Lower lobe of right lung (tissue), 2 donors: Measurements from ENCODE around the gene INO80D. TPM values are rescaled to one million over a fixed set of nuclear protein-coding genes. Genes with fewer than 3 reads are reported as not detected.

ENCODE experiments used
- ATAC-seq, 2 donors: fragments of 200-7000 bp; cut with Tn5 transposase; one replicate each; pipeline ENCODE4 v1.9.1; 2020 to 2022; ENCODE audit warnings: mild to moderate bottlenecking in 2 of 2, moderate library complexity in 2 of 2
- DNase-seq: peaks from one replicate; pipeline ENCODE4 v3.0.0-alpha.2; 2020
- H3K27ac ChIP-seq: fragments of 200-600 bp; one replicate; pipeline ENCODE4 v1.8.0; 2022
- H3K27me3 ChIP-seq: fragments of 200-600 bp; one replicate; pipeline ENCODE4 v1.8.0; 2022; ENCODE audit warnings: low read depth
- H3K36me3 ChIP-seq: fragments of 200-600 bp; one replicate; pipeline ENCODE4 v1.8.0; 2022; ENCODE audit warnings: mild to moderate bottlenecking
- H3K4me1 ChIP-seq: fragments of 200-600 bp; one replicate; pipeline ENCODE4 v1.8.0; 2022
- H3K4me3 ChIP-seq: fragments of 200-600 bp; one replicate; pipeline ENCODE4 v1.8.0; 2022; ENCODE audit warnings: mild to moderate bottlenecking
- H3K9me3 ChIP-seq: fragments of 200-600 bp; one replicate; pipeline ENCODE4 v1.8.0; 2022
- CTCF ChIP-seq: fragments of 200-600 bp; IDR thresholded peaks from one replicate; pipeline ENCODE4 v1.8.0; 2022; ENCODE audit warnings: antibody characterized with exemption, mild to moderate bottlenecking
- intact Hi-C: fragments of 100-400 bp; cut with DNase I; formaldehyde crosslinking; loops from one replicate; pipeline ENCODE4 v1.11.0; 2022
- total RNA-seq: library from RNA; stranded (reverse); fragmentation: NEBNext Ultra II Directional; extraction: Animal tissue kit (Norgen Biotek cat#: 25700); gene quantifications from one replicate; pipeline ENCODE4 v1.2.1, GENCODE V29; 2021
- donor health status: DM: no; HTN: yes; CAD: no; lungs with severe emphysema.

The INO80D gene
- total RNA-seq, 1 donor from 2014 or later, result 26.0 TPM

DNA sequence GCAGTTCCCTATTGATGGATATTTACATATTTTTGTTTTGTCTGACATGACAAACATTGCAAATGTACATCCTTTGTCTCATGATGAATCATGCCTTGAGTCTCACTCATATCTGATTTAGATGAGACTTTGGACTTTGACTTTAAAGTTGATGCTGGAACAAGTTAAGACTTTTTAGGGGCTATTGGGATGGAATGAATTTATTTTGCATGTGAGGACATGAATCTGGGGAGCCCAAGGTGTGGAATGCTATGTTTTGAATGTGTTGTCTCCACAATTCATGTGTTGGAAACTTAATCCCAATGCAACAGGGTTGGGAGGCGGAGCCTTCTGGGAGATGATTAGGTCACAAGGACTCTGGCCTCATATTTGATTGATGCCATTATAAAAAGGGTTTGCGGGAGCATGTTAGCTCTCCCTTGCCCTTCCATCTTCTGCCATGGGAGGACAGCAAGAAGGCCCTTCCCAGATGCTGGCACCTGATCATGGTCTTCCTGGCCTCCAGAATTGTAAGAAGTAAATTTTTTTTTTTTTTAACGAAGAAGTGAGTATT, 29.1 kb upstream of the INO80D start:
- intact Hi-C loops, result no loop called here
- no peak for ATAC-seq

GRCh38 chr2:206112846-206113547, 27.0 kb upstream of the INO80D start:
- intact Hi-C loops, result no loop called here
- TF ChIP-seq CTCF, result no peak
- Histone ChIP-seq H3K27me3 (no peaks in the 10 kb centered on the region), H3K9me3 (no peaks in the 10 kb centered on the region), H3K4me1 (no peaks in the 10 kb centered on the region), H3K27ac (no peak overlapping the region), H3K4me3 (no peak overlapping the region), H3K36me3 (peaks cover 13% of the 10 kb centered on the region)
- ATAC-seq (no peak), DNase-seq (no peak)

More for the DNA sequence above, 29.1 kb upstream of the INO80D start:
- Histone ChIP-seq H3K27me3 (no peaks in the 10 kb centered on the region), H3K9me3 (no peaks in the 10 kb centered on the region), H3K36me3 (peaks cover 18% of the 10 kb centered on the region), H3K27ac (no peak overlapping the region), H3K4me3 (no peak overlapping the region), H3K4me1 (no peaks in the 10 kb centered on the region)
- no peak for DNase-seq
- TF ChIP-seq CTCF, result no peak

DNA sequence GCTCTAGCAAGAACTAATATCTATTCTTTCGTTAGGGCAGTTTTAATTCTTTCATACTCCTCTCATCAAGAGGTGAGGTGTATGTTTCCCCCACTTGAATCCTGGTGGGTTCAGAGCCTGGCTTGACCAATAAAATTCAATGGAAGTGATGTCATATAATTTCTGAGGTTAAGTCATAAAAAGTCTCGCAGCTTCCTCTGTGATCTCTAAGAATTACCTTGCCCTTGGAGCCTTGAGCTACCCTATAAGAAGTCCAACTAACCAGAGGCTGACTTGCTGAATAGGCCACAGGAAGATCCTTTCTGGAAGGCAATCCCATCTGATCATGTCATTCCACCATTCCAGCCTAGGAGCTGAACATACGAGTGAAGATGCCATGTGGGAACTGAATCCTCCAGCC, 26.1 kb upstream of the INO80D start:
- Histone ChIP-seq H3K9me3 (no peaks in the 10 kb centered on the region), H3K4me1 (no peaks in the 10 kb centered on the region), H3K27me3 (no peaks in the 10 kb centered on the region), H3K27ac (no peak overlapping the region), H3K4me3 (no peak overlapping the region), H3K36me3 (peaks cover 9% of the 10 kb centered on the region)
- TF ChIP-seq CTCF, result no peak
- intact Hi-C loops, result no loop called here
- ATAC-seq (no peak), DNase-seq (no peak)

DNA sequence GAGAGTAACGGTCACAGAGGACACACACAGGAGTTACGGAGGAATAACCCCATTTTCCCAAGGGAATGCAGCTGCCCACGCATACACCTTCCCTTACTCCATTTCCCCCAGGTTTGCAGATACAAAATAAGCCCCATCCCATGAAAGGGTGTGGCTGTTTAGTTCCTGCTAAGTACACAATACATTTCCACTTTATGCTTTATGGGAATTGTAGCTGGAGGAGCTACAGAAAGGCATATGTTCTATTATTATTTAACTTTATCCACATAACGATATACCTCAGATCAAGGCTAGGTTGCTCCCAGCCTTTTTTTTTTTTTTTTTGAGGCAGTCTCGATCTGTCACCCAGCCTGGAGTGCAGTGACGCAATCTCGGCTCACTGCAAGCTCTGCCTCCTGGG, 22.7 kb upstream of the INO80D start:
- ATAC-seq, result no peak
- H3K36me3 ChIP-seq, result peaks cover under 1% of the 10 kb centered on the region
- H3K27ac ChIP-seq, result no peak overlapping the region
- H3K4me3 ChIP-seq, result no peak overlapping the region
- no peak for TF ChIP-seq CTCF
- no peak for DNase-seq
- no peaks in the 10 kb centered on the region for H3K9me3 ChIP-seq
- intact Hi-C loops, result no loop called here
- no peaks in the 10 kb centered on the region for H3K4me1 ChIP-seq
- H3K27me3 ChIP-seq, result no peaks in the 10 kb centered on the region

DNA sequence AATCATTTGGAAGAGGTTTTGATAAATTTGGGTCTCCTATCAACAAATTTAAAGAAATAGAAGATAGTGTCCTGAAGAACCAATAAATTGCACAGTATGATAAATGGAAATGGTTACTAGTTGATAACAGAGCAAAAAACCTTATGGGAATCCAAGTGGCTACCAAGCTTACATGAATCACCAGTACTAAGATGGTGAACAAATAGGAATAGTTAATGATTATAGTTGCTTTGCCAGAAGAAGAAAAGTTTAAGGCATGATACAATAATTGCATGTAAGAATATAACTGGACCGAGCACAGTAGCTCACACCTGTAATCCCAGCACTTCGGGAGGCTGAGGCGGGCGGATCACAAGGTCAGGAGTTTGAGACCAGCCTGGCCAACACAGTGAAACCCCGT, 19.6 kb upstream of the INO80D start:
- Histone ChIP-seq H3K36me3 (no peaks in the 10 kb centered on the region), H3K9me3 (no peaks in the 10 kb centered on the region), H3K27me3 (no peaks in the 10 kb centered on the region), H3K4me1 (no peaks in the 10 kb centered on the region), H3K27ac (no peak overlapping the region), H3K4me3 (no peak overlapping the region)
- DNase-seq (no peak), ATAC-seq (no peak)
- no peak for TF ChIP-seq CTCF
- intact Hi-C loops, result no loop called here
